ENCODE results near the gene DNAJC30.

- no peak for TF ChIP-seq CTCF (IDR thresholded peaks at IDR 0.05)
- no peak for TF ChIP-seq EZH2 (IDR thresholded peaks at IDR 0.05; ENCODE audit: borderline replicate concordance, insufficient read depth, low read depth, low read length, poor library complexity, severe bottlenecking)
These were observed 45.3 kb upstream of the DNAJC30 start for GRCh38 chr7:73728551-73728950.
